NCI-H748 (cell line): ENCODE results near the gene IFI27L1.

Experiments
- DNase-seq: peaks from one replicate; lab custom pipeline; 2025; ENCODE audit not compliant: unreplicated experiment; lab: John Stamatoyannopoulos, UW

Gene IFI27L1

DNA sequence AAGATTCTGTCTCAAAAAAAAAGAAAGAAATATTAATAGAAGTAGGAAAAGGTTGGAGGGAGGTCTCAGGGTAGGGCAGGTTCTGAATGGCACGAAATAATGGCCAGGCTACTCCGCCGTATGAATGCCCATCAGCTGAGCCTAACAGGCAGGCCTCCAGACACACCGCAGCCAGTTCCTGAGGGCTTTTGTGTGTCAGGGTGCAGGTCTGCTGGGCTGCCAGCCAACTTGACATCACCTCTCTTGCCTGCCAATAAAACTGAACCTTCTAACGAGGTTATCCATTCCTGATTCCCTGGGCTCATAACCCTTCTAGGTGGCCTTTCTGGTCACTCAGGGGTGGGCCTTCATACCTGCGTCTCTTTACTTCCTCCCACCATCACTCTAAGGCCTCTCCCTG lies 32.4 kb downstream of the IFI27L1 start:
- DNase-seq, result no peak

DNA sequence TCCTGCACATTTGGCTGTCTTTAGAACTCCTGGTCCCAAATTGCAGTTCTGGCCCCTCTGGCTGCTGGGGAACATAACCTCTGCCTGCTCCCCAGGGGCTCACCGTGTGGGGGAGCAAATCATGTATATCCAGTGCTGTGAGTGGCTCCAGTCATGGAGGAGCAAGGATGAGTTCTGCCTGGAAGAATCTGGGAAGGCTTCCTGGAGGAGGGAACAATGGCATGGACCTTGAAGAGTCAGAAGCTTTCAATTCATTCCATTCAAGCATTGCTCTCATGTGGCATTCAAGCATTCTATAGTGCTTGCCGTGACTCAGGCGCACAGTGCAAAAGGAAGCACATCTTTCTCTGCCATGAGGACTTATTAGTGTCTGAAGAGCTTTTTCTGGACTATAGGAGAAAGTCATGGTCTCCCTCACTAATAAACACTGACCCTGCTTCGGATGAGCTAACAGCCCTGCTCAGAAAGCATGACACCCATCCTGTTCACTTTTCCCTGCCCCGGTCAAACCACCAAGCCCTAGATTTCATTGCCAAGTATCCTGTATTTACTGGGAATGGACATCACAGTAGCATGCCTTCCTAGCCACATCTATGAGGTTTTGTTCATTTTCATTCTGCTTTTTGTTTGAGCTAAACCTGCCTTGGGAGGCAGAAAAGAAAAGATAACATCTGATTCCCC lies 32.9 kb downstream of the IFI27L1 start:
- DNase-seq, result no peak

DNA sequence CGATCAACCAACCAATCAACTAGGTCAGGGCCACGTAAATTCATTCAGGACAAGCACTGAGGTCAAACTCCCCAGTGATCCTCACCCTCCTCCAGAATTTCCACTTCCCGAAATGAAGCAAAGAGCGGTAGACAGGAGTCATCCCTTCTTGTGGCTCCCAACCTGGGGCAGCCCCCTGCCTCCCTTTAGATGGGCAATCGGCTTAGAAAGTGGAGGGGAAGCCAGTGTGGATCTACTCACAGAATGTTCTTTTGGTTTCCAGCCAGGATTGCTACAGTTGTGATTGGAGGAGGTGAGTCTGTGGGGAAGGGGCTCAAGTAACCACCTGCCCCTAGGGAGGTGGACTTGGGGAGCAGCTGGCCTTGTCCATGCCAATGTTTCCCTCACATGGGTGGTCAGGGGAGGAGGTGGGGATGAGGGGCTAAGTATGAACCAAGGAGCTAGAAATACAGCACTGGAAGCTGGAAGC lies 33.5 kb downstream of the IFI27L1 start:
- no peak for DNase-seq

DNA sequence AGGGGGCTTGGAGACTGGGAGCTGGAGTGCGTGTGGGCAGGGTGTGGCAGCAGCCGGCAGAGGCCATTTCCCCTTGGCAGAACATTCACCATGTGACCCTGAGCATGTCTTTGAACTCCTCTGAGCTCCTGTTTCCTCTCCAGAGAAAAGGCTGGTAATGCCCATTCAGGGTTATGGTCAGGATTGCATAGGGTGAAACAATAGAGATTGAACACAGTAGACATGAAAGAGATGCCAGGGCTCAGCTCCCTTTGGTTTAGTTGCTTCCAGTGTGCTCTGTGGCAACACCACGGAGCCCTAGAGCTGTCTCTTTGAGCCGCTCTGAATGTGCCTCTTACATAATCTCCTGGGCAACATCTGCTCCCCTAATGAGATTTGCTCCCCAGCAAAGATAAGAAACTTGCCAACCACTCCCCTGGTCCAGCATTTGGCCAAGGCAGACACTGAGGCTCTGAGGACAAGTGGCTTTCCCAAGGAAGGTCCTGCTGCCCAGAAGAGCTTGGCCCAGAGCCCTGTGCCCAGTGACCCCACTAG lies 34.0 kb downstream of the IFI27L1 start:
- DNase-seq, result no peak

DNA sequence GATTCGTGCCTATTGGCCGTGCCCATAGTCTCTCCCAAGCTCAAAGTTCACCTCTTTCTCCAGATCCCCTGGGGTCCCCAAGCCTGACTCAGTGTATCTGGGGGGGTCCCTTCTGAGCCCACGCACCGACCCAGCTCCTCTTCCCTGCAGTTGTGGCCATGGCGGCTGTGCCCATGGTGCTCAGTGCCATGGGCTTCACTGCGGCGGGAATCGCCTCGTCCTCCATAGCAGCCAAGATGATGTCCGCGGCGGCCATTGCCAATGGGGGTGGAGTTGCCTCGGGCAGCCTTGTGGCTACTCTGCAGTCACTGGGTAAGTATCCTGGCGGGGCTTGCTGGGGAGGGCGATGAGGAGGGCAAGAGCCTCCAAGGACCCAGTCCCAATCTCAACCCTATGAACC lies 34.5 kb downstream of the IFI27L1 start:
- DNase-seq, result no peak

DNA sequence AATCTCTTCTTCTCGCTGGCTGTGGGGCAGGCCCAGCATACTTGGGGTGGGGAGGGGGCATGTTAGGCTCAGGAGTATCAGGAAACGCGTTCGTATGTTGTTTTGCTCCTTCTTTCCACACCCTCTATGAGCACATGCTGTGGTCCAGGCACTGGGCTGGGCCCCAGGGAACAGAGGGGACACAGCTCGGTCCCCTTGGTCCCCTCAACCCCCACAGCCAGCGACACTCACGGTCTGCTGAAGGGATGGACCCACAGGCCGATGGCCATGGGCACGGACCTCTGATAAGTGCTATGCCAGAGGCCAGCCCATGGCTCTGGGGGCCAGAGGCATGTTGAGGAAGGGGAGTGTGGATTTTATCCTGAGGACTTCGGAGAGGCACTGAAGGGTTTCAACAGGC lies 35.6 kb downstream of the IFI27L1 start:
- no peak for DNase-seq

DNA sequence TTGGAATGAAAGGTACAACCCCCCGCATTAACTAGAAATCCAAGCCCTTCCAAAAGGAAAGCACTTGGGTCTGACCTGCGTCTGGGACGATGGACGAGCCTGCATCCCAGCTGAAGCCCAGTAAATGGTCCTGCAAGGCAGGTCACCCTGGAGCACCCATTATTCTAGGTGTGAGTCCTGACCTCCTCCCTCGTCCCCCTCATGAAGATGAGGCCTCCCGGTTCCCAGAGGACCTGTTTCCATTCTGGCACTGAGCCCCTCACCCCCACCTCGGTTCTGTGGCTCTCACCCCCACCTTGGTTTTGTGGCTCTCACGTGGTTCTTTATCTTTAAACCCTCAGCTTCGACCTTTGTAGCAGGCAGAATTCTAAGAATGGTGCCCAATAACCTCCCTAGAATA lies 36.7 kb downstream of the IFI27L1 start:
- no peak for DNase-seq

DNA sequence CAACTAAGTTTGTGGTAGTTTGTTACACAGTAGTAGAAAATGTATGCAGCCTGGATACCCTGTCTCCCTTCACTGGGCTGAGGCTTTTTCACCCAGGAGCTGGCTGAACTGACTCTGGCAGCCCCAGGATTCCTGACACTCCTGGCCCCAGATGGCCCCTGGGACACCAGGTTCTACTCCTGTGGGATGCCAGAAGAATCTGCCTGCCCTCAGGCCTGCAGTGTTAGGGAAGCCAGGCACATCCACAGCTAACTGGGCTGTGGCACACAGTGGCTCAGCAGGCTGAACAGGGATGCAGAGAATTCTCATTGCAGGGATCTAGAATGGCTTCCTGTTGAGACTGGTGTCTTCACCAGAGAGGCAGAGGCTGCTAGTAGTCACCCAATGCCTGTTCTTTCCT lies 38.0 kb downstream of the IFI27L1 start:
- DNase-seq, result no peak

DNA sequence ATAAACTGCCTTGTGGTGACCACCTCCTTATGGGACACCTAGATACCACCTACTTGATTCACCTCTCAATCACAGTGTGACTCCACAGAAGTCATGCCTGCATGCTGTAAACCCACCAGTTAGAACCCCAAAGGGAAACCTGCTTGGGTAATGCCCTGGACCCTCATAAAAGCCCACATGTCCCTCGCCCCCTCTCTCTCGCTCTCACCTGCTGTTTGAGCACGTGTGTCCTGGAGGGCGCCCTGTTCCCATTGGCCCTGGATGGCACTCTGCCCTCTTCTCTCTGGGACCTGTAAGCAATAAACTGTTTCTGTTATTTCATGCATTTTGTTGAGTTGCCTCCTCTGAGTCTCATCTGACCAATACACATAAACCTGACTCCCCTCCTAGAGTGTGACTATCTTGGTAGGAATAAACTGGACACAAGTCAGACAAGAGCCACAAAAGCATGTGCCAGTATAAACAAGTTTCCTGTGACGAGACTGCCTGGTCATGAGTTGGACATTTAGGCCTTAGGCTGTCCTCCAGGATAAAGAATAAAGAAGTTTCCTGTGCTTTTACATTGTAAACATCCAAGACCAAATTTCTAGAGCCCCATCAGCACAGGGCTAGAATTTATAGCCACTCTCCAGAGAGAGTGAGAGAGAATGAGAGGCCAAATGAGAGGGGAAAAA lies 39.7 kb downstream of the IFI27L1 start:
- DNase-seq, result no peak

DNA sequence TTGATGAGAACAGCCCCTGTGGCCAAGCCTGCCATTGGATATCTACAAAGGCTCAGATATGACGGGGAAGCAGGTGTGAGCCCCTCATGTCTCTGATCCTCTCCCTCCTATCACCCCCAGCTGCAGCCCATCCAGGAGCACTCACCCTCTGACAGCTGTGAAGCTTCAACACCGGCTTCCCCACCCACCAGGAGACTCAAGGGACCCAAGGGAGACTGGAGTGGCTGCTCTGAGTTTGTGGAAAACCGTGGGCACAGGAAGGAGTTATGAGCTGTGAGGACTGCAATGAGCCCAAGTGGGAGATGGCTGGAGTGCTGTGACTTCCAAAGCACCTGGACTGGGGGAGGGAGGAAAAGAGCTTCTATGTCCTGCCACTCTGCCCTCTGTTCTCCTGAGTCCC lies 40.4 kb downstream of the IFI27L1 start:
- no peak for DNase-seq

DNA sequence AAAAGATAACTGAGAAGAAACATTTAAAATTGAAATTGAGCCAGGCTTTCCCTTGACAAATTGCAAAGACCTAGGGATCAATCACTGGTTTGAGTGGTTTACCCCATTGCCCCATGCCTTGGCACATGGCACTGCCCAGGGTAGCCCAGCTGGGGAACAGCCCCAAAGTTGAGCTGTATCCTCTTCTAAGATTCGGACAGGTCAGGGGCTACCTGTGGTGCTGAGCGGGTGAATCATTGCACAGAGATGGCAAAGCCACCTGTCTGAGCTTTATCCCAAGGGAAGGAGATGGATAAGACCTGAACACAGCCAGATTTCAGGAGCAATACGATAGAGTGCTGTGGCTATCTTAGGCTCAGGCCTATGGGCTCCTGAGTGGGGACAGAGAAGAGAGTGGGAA lies 41.3 kb downstream of the IFI27L1 start:
- DNase-seq, result no peak

DNA sequence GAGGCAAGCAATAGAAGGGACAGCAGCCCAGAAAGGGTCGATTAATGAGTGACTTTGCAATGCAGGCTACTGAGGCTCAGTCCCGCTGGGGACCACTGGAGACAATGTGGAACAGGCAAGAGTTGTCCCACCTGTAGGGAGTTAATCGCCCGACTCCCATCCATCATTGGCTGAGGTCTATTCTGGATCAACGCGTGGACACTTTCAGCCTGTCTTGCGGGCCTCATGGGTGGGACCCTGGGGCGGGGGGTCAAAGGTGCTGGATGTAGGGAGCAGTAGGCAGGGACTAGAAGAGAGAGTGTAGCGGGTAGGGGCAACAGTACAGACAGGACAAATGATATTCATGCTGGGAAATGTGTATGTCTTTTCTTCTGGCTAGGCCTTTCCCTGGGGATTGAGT lies 42.2 kb downstream of the IFI27L1 start:
- no peak for DNase-seq

DNA sequence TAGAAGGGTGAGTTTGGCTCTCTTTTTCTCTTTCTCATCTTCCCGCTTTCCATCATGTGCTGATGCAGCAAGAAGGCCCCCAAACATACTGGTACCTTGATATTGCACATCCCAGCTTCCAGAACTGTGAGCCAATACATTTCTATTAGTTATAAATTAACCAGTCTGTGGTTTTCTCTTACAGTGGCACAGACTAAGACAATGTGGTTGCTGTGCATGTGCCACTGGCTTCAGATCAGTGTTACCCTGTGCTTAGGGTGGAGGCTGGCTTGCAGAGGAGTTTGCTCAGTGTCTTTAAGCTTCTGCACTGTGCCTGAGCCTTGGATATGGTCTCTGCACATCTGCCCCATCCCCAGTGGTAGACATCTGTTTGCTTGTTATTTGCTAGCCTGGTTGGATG lies 42.8 kb downstream of the IFI27L1 start:
- no peak for DNase-seq

DNA sequence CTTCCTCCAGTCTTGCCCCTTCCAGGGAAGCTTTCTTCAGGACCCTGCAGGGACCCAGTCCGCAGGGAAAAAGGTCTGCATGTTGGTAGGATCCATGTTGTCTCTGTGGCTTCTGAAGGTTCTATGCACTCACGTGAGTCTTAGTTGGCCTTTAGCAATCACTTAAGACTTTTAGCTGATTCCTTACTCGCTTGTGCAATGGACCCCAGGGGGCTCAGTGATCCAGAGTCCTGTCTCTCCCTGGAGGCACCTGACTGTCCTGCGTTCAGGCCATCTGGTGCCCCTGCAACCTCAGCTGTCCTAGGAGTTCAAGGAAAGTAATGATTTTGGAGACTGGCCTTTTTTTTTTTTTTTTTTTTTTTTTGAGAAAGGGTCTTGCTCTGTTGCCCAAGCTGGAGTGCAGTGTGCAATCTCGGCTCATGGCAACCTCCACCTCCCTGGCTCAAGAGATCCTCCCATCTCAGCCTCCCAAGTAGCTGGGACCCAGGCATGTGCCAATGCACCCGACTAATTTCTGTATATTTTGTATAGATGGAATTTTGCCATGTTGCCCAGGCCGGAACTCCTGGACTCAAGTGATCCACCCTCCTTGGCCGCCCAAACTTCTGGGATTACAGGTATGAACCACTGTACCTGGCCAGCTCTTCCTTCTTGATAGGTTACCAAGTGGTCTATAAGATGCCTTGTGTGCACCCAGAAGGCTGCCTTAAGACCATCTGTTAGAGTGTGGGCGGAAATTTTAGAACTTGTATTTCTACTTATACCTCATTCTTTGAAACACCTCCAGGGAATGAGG lies 43.7 kb downstream of the IFI27L1 start:
- DNase-seq, result no peak

DNA sequence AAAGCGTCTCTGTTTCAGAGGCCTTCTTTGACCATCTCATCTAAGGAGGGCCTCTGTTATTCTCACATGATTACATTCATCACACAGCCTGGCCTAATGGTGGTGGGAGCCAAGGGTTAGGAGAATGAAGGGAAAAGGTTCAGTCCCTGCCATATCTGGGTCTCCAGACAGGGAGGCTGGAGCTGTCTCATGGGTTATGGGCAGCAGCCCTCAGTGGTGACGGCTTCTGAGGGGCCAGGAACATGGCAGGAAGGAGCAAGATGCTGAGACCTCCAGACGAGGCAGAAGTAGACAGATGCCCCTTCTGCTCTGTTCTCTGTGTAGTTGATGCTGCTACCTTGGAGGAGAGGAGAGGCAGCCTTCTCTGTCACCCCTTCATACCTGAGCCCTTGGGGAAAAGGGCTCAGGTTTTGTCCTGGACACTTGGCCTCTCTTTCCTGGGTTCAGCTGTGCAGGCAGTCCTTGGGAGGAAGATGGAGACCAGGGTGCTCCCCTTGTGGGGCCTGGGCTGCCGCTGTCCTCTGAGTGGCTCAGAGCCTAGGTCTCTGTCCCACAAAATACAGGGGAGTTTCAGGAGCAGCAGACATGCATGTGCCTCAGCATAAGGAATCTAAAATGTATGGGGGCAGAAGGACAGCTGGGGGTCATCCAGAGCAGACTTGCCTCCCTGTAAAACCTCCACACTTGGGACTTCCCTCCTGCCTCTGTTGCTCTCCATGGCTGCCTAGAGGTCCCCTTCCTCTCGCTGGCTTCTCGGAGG lies 44.7 kb downstream of the IFI27L1 start:
- no peak for DNase-seq

DNA sequence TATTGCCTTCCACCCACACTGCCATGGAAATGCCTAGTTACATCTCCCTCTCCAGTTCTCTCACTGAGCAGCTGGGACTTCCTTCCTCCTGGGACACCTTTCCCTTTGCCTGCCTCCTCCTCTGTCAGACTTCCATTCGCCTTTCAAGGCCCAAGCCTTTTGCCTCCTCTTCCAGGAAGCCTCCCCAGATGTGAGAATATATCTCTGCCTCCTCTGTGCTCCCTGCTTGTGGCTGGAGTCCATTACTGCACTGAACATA lies 45.2 kb downstream of the IFI27L1 start:
- no peak for DNase-seq

DNA sequence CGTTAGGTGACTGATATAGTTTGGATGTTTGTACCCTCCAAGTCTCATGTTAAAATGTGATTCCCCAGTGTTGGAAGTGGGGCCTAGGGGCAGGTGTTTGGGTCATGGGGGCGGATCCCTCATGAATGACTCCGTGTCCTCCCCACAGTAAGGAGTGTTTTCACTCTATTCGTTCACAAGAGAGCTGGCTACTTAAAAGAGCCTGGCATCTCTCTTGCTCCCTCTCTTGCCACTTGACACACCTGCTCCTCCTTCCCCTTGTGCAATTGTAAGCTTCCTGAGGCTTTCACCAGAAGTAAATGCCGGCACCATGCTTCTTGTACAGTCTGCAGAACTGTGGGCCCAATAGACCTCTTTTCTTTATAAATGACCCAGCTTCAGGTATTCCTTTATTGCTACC lies 45.7 kb downstream of the IFI27L1 start:
- DNase-seq, result no peak

DNA sequence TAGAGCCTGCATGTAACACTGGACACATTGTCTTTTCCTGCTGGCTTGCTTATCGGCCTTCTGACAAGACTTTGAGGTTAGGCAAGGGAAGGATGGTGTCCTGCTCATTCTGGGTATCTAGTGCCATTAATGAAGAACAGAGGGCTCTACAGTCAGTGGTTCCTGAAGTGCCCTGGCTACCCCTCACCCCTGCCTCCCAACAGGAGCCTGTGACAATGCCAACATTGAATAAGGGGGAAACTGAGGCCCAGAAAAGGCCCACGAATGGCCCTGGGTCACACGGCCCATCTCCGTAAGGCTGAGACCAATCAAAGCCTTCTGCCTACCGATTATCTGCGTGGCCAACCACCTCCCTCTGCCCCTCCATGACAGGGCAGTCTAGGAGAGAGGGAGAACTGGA lies 46.2 kb downstream of the IFI27L1 start:
- no peak for DNase-seq

DNA sequence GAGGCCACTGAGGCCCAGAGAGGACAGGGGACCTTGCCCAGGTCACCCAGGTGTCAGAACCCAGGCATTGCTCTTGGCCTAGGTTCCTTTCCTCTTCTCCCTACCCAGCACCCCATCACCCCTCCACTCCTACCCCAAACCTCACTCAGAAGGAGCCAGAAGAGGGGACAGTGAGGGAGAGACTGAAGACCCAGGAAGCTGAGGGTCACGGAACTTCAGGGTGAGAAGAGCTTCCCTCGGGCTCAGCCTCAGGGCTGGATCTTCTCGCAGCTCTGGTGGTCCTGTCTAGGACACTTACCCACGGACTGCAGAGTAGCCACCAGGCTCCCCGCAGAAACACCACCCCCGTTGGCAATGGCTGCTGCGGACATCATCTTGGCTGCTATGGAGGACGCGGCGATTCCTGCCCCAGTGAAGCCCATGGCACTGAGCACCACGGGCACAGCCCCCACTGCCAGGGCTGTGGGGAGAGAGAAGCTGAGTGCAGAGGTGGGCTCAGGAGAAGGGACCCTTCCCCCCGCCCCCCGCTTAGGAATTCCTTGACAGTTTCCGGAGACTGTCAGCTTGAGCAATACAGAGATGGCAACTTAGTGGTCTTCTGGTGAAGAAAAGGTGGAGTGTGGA lies 47.2 kb downstream of the IFI27L1 start:
- no peak for DNase-seq

DNA sequence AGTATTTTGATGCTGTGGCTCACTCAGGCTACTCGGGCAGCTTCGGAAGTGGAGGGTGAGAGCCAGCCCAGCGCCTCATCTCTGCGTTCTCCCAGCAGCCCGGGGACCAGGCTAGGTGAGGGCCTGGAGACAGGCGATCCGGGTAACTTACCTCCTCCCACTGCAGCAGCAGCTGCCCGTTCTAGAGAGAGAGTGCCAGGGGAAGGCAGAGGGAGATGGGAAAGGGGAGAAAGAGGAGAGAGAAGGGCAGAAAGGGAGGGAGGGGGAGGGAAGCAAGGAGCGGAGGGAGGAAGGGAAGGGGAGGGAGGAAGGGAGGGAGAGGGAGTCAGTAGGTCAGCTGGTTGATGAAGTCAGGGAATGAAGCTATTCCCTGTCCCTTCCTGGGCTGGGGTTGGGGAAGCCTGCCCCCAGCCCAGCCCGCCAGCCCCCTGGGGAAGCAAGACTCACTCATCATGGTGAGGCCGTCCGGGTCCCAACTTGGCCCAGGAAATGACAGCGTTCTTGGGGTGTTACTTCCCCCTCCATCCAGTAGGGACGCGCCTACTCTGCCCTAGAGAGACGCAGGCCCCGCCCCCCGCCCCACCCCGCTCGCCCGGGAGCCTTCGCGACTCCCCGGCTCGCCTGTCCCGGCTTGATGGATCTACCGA lies 48.1 kb downstream of the IFI27L1 start, which contains the start of gene IFI27L2:
TSS of gene IFI27L2 (minus strand) at position 494 of the 647 bp plus-strand sequence. CDS start at position 454, 40 bp downstream.
- peak; percentile 92 for DNase-seq
